K562 treated with DMSO at 1 percent for 12 hours (cell line): Measurements from ENCODE around the gene OR5D16. TPM values are rescaled to one million over a fixed set of nuclear protein-coding genes. Genes with fewer than 3 reads are reported as not detected.

Experiments used
- total RNA-seq: library from RNA; unstranded; fragments of 300-600 nt; gene quantifications from 2 replicates; pipeline ENCODE4 v1.2.3, GENCODE V29; 2022; ENCODE audit not compliant: insufficient read depth

The OR5D16 gene
- total RNA-seq = not detected in 2 replicates

GRCh38 chr11:55838452-55838851, at the start of gene OR5D16:
OR5D16 (plus strand) TSS chr11:55838752; CDS start chr11:55838752, 0 bp downstream.

GRCh38 chr11:55795256-55795655, 43.3 kb upstream of the OR5D16 start, which contains the start of gene OR5D14:
OR5D14 (plus strand) TSS chr11:55795556; CDS start chr11:55795556, 0 bp downstream.

GRCh38 chr11:55811067-55811466, 27.5 kb upstream of the OR5D16 start, which contains the start of gene OR5L1:
OR5L1 (plus strand) TSS chr11:55811367; CDS start chr11:55811467, 100 bp downstream.

DNA sequence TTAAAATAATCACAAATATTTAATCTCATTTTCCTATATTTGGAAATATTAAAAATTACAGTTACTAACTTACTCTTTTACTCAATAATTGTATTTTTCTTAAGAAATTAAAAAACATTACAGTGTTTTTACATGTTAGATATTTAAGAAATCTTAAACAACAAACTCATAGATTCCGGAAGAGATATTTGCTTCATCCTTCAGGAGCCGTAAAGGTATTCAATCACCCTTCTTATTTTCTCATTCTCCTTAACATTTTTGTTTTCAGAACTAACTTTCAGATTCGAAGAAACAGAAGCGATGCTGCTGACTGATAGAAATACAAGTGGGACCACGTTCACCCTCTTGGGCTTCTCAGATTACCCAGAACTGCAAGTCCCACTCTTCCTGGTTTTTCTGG, 19.2 kb upstream of the OR5D16 start, which contains the start of gene OR5D18:
OR5D18 (plus strand) TSS at position 301 of the 400 bp plus-strand sequence; CDS start at position 301, 0 bp downstream.

GRCh38 chr11:55826919-55827318, 11.6 kb upstream of the OR5D16 start, which contains the start of gene OR5L2:
OR5L2 (plus strand) TSS chr11:55827219; CDS start chr11:55827219, 0 bp downstream.

GRCh38 chr11:55882997-55883396, 44.4 kb downstream of the OR5D16 start, which contains the start of gene TRIM51:
TRIM51 (plus strand) TSS chr11:55883297; CDS start chr11:55885429, 2,132 bp downstream.

Other genes with a start within 250 kb of the OR5D16 start
- gene OR4C11, start 231.1 kb upstream of the OR5D16 start, total RNA-seq = not detected in 2 replicates
- not detected in 2 replicates for gene OR4P4, start 203.6 kb upstream of the OR5D16 start, total RNA-seq
- gene OR4S2, start 190.4 kb upstream of the OR5D16 start, total RNA-seq = not detected in 2 replicates
- gene OR4C6, start 176.6 kb upstream of the OR5D16 start, total RNA-seq = not detected in 2 replicates
- gene OR5D13, start 65.3 kb upstream of the OR5D16 start, total RNA-seq = not detected in 2 replicates
- not detected in 2 replicates for gene OR5D14, start 43.2 kb upstream of the OR5D16 start, total RNA-seq
- not detected in 2 replicates for gene OR5L1, start 27.4 kb upstream of the OR5D16 start, total RNA-seq
- gene OR5D18, start 19.1 kb upstream of the OR5D16 start, total RNA-seq = not detected in 2 replicates
- gene OR5L2, start 11.5 kb upstream of the OR5D16 start, total RNA-seq = not detected in 2 replicates
- gene TRIM51, start 44.5 kb downstream of the OR5D16 start, total RNA-seq = not detected in 2 replicates
- gene OR5W2, start 75.8 kb downstream of the OR5D16 start, total RNA-seq = not detected in 2 replicates
- not detected in 2 replicates for gene OR5I1, start 97.6 kb downstream of the OR5D16 start, total RNA-seq
- gene OR10AG1, start 131.2 kb downstream of the OR5D16 start, total RNA-seq = not detected in 2 replicates
- not detected in 2 replicates for gene OR5F1, start 155.9 kb downstream of the OR5D16 start, total RNA-seq
- gene OR5AS1, start 188.9 kb downstream of the OR5D16 start, total RNA-seq = not detected in 2 replicates